ENCODE measurements around the gene NRXN3.

The NRXN3 gene

GRCh38 chr14:79275292-79275655 lies 1105.1 kb downstream of the NRXN3 start:
- no peak for FAIRE-seq

GRCh38 chr14:79278286-79278797 lies 1108.2 kb downstream of the NRXN3 start:
- FAIRE-seq: no peak

GRCh38 chr14:79278798-79279644 lies 1108.8 kb downstream of the NRXN3 start:
- no peak for FAIRE-seq

GRCh38 chr14:79279645-79280597 lies 1109.7 kb downstream of the NRXN3 start:
- no peak for FAIRE-seq

- FAIRE-seq: no peak
Observed at GRCh38 chr14:79281244-79282152, 1111.3 kb downstream of the NRXN3 start.

GRCh38 chr14:79284621-79285020 lies 1114.4 kb downstream of the NRXN3 start:
- no peak for FAIRE-seq

GRCh38 chr14:79285263-79285662 lies 1115.1 kb downstream of the NRXN3 start:
- no peak for FAIRE-seq

GRCh38 chr14:79287976-79288375 lies 1117.8 kb downstream of the NRXN3 start:
- no peak for FAIRE-seq

GRCh38 chr14:79293482-79294177 lies 1123.5 kb downstream of the NRXN3 start:
- FAIRE-seq: no peak

- FAIRE-seq: no peak
Observed at GRCh38 chr14:79294499-79294898, 1124.3 kb downstream of the NRXN3 start.

- FAIRE-seq: no peak
Observed at GRCh38 chr14:79295385-79295784, 1125.2 kb downstream of the NRXN3 start.

GRCh38 chr14:79298373-79298772 lies 1128.2 kb downstream of the NRXN3 start:
- FAIRE-seq: no peak

GRCh38 chr14:79299162-79299561 lies 1129.0 kb downstream of the NRXN3 start:
- no peak for FAIRE-seq

GRCh38 chr14:79304279-79304678 lies 1134.1 kb downstream of the NRXN3 start:
- FAIRE-seq: no peak

GRCh38 chr14:79306546-79306945 lies 1136.4 kb downstream of the NRXN3 start:
- FAIRE-seq: no peak

GRCh38 chr14:79318371-79318770 lies 1148.2 kb downstream of the NRXN3 start:
- FAIRE-seq: no peak

GRCh38 chr14:79320561-79320960 lies 1150.4 kb downstream of the NRXN3 start:
- FAIRE-seq: no peak

GRCh38 chr14:79321070-79321469 lies 1150.9 kb downstream of the NRXN3 start:
- FAIRE-seq: no peak

GRCh38 chr14:79325071-79325470 lies 1154.9 kb downstream of the NRXN3 start:
- no peak for FAIRE-seq

- FAIRE-seq: no peak
Observed at GRCh38 chr14:79325557-79325956, 1155.4 kb downstream of the NRXN3 start.

- FAIRE-seq: no peak
Observed at GRCh38 chr14:79328863-79329262, 1158.7 kb downstream of the NRXN3 start.

- FAIRE-seq: no peak
Observed at GRCh38 chr14:79331830-79332229, 1161.7 kb downstream of the NRXN3 start.
